Measurements from ENCODE around the gene VPS35. TPM values are rescaled to one million over a fixed set of nuclear protein-coding genes. Genes with fewer than 3 reads are reported as not detected.
A peak's percentile ranks its signal among the peaks of the same experiment; 100 is the strongest.

The VPS35 gene
- total and polyA plus RNA-seq, 7 donors: 22.8 to 49.8 (median 36.3) TPM

GRCh38 chr16:46720619-46721018 is 31.6 kb upstream of the VPS35 start:
- WGBS, 3 donors: 97 to 98% (median 98%) methylated on average over 2 of the region's 2 CpGs
- no peaks in the 10 kb centered on the region for H3K9me3 ChIP-seq
- H3K27me3 ChIP-seq (ENCODE audit: insufficient read depth in 3 of 3, low read length in 2 of 3): no peaks in the 10 kb centered on the region
- DNase-seq: no peak
- no peak overlapping the region for H3K27ac ChIP-seq
- no peak for TF ChIP-seq CTCF (IDR thresholded peaks at IDR 0.05)
- H3K4me3 ChIP-seq: no peak overlapping the region
- intact Hi-C loops (cut with DNase I): no loop called here
- ATAC-seq: no peak
- peaks cover 0 to 9% of the 10 kb centered on the region in 2 donors for H3K36me3 ChIP-seq (ENCODE audit: insufficient read depth in 1 of 2, low read depth in 1 of 2)
- peaks cover 12% of the 10 kb centered on the region for H3K4me1 ChIP-seq

GRCh38 chr16:46719528-46719927 is 30.6 kb upstream of the VPS35 start:
- no peak for ATAC-seq
- intact Hi-C loops (cut with DNase I): no loop called here
- WGBS, 3 donors: 90 to 93% (median 92%) methylated on average over 6 of the region's 6 CpGs

GRCh38 chr16:46718214-46718613 is 29.2 kb upstream of the VPS35 start:
- DNase-seq: no peak
- Histone ChIP-seq H3K27me3 (ENCODE audit: insufficient read depth in 3 of 3, low read length in 2 of 3) (no peaks in the 10 kb centered on the region), H3K4me1 (peaks cover 14% of the 10 kb centered on the region), H3K27ac (no peak overlapping the region), H3K4me3 (no peak overlapping the region), H3K36me3 (ENCODE audit: insufficient read depth in 1 of 2, low read depth in 1 of 2) (peaks cover 0 to 8% of the 10 kb centered on the region in 2 donors), H3K9me3 (no peaks in the 10 kb centered on the region)
- intact Hi-C loops (cut with DNase I): no loop called here
- no peak for ATAC-seq
- TF ChIP-seq CTCF (IDR thresholded peaks at IDR 0.05): no peak
- WGBS, 3 donors: 84 to 89% (median 85%) methylated on average over 8 of the region's 8 CpGs

More at GRCh38 chr16:46719528-46719927, 30.6 kb upstream of the VPS35 start:
- H3K27ac ChIP-seq: no peak overlapping the region
- no peak for DNase-seq
- no peak overlapping the region for H3K4me3 ChIP-seq
- peaks cover 0 to 9% of the 10 kb centered on the region in 2 donors for H3K36me3 ChIP-seq (ENCODE audit: insufficient read depth in 1 of 2, low read depth in 1 of 2)
- H3K4me1 ChIP-seq: peaks cover 14% of the 10 kb centered on the region
- no peak for TF ChIP-seq CTCF (IDR thresholded peaks at IDR 0.05)
- H3K27me3 ChIP-seq (ENCODE audit: insufficient read depth in 3 of 3, low read length in 2 of 3): no peaks in the 10 kb centered on the region
- no peaks in the 10 kb centered on the region for H3K9me3 ChIP-seq

GRCh38 chr16:46717692-46718091 is 28.7 kb upstream of the VPS35 start:
- Histone ChIP-seq H3K27ac (no peak overlapping the region), H3K4me3 (no peak overlapping the region), H3K4me1 (peaks cover 14% of the 10 kb centered on the region), H3K9me3 (no peaks in the 10 kb centered on the region), H3K27me3 (ENCODE audit: insufficient read depth in 3 of 3, low read length in 2 of 3) (no peaks in the 10 kb centered on the region), H3K36me3 (ENCODE audit: insufficient read depth in 1 of 2, low read depth in 1 of 2) (peaks cover 0 to 2% of the 10 kb centered on the region in 2 donors)
- no peak for TF ChIP-seq CTCF (IDR thresholded peaks at IDR 0.05)
- no peak for ATAC-seq
- intact Hi-C loops (cut with DNase I): no loop called here
- no peak for DNase-seq
- 48 to 69% (median 49%) methylated on average over 2 of the region's 2 CpGs for WGBS, 3 donors

GRCh38 chr16:46715769-46716305 is 26.9 kb upstream of the VPS35 start:
- H3K27ac ChIP-seq: peak overlapping the region; percentile 39
- intact Hi-C loops (cut with DNase I): no loop called here
- 15 to 28% (median 22%) methylated on average over 6 of the region's 6 CpGs for WGBS, 3 donors
- TF ChIP-seq CTCF (IDR thresholded peaks at IDR 0.05): no peak
- peaks cover 23% of the 10 kb centered on the region for H3K4me1 ChIP-seq
- H3K9me3 ChIP-seq: no peaks in the 10 kb centered on the region
- no peaks in the 10 kb centered on the region for H3K36me3 ChIP-seq (ENCODE audit: insufficient read depth in 1 of 2, low read depth in 1 of 2)
- no peaks in the 10 kb centered on the region for H3K27me3 ChIP-seq (ENCODE audit: insufficient read depth in 3 of 3, low read length in 2 of 3)
- DNase-seq (peak; percentile 37 to 62), ATAC-seq (peak; percentile 47 to 80 (median 60))
- H3K4me3 ChIP-seq: no peak overlapping the region

Measured in psoas muscle (tissue), 8 donors.